SJSA1 (cell line): ENCODE data around the gene OR51B4. TPM values are rescaled to one million over a fixed set of nuclear protein-coding genes. Genes with fewer than 3 reads are reported as not detected.

Experiments used
- DNase-seq, 2 experiments: peaks; one replicate each; pipeline ENCODE4 v3.0.0-alpha.2; 2015 to 2020; ENCODE audit warnings: low spot score in 2 of 2, low read depth in 1 of 2
- H3K27ac ChIP-seq: fragments of 250-450 bp; sonication (Bioruptor Pico); 2 replicates; pipeline ENCODE4 v1.5.1; 2020; ENCODE audit warnings: mild to moderate bottlenecking, moderate library complexity
- H3K27me3 ChIP-seq: fragments of 250-450 bp; sonication (Bioruptor Pico); replicated peaks from 2 replicates; pipeline ENCODE4 v1.5.1; 2020; ENCODE audit warnings: mild to moderate bottlenecking, moderate library complexity
- H3K36me3 ChIP-seq: fragments of 250-450 bp; sonication (Bioruptor Pico); 2 replicates; pipeline ENCODE4 v1.5.1; 2020; ENCODE audit warnings: mild to moderate bottlenecking
- H3K4me1 ChIP-seq: fragments of 250-450 bp; sonication (Bioruptor Pico); replicated peaks from 2 replicates; pipeline ENCODE4 v1.6.1; 2021; ENCODE audit warnings: mild to moderate bottlenecking
- H3K4me3 ChIP-seq: fragments of 250-450 bp; sonication (Bioruptor Pico); 2 replicates; pipeline ENCODE4 v1.5.1; 2020; ENCODE audit warnings: mild to moderate bottlenecking
- H3K9me3 ChIP-seq: fragments of 250-450 bp; sonication (Bioruptor Pico); replicated peaks from 2 replicates; pipeline ENCODE4 v1.5.1; 2020; ENCODE audit warnings: mild to moderate bottlenecking
- total RNA-seq: library from RNA; depleted of rRNA; stranded (reverse); fragments of >200 nt; shearing (Covaris generic); gene quantifications from 2 replicates; pipeline ENCODE4 v1.2.3, GENCODE V29; 2014; rRNA removed

OR51B4 gene
- total RNA-seq, 1 experiment from 2014 or later: not detected

GRCh38 chr11:5252192-5252918, 49.4 kb downstream of the OR51B4 start:
- no peaks in the 10 kb centered on the region for H3K9me3 ChIP-seq
- H3K36me3 ChIP-seq: no peaks in the 10 kb centered on the region
- no peak overlapping the region for H3K27ac ChIP-seq
- no peak overlapping the region for H3K4me3 ChIP-seq
- H3K27me3 ChIP-seq: peaks cover 18% of the 10 kb centered on the region
- H3K4me1 ChIP-seq: no peaks in the 10 kb centered on the region
- DNase-seq: no peak

- Histone ChIP-seq H3K36me3 (no peaks in the 10 kb centered on the region), H3K27ac (no peak overlapping the region), H3K4me3 (no peak overlapping the region), H3K4me1 (no peaks in the 10 kb centered on the region), H3K9me3 (no peaks in the 10 kb centered on the region), H3K27me3 (peaks cover 20% of the 10 kb centered on the region)
- no peak for DNase-seq
Observed at GRCh38 chr11:5251746-5252145, 50.0 kb downstream of the OR51B4 start.

Other genes with a start within 250 kb of the OR51B4 start
- not detected in 2 replicates for gene OR52E2, start 242.3 kb downstream of the OR51B4 start, total RNA-seq
- not detected in 2 replicates for gene OR52E1, start 232.4 kb downstream of the OR51B4 start, total RNA-seq
- not detected in 2 replicates for gene OR52A5, start 163.6 kb downstream of the OR51B4 start, total RNA-seq
- gene OR52A1, start 147.2 kb downstream of the OR51B4 start, total RNA-seq: under 0.01 TPM in 1 of 2 replicates, not detected in the other
- not detected in 2 replicates for gene OR51V1, start 101.3 kb downstream of the OR51B4 start, total RNA-seq
- not detected in 2 replicates for gene HBB, start 74.9 kb downstream of the OR51B4 start, total RNA-seq
- not detected in 2 replicates for gene HBD, start 67.5 kb downstream of the OR51B4 start, total RNA-seq
- not detected in 2 replicates for gene HBG1, start 52.1 kb downstream of the OR51B4 start, total RNA-seq
- gene HBG2, start 47.2 kb downstream of the OR51B4 start, total RNA-seq: not detected in 2 replicates
- gene HBE1, start 32.0 kb downstream of the OR51B4 start, total RNA-seq: not detected in 2 replicates
- not detected in 2 replicates for gene OR51B2, start 22.4 kb upstream of the OR51B4 start, total RNA-seq
- 0.39 TPM in 1 of 2 replicates, not detected in the other for gene OR51B5, start 41.6 kb upstream of the OR51B4 start, total RNA-seq
- gene OR51B6, start 49.6 kb upstream of the OR51B4 start, total RNA-seq: not detected in 2 replicates
- gene OR51M1, start 81.9 kb upstream of the OR51B4 start, total RNA-seq: not detected in 2 replicates
- not detected in 2 replicates for gene OR51Q1, start 120.2 kb upstream of the OR51B4 start, total RNA-seq
- not detected in 2 replicates for gene OR51I1, start 139.6 kb upstream of the OR51B4 start, total RNA-seq
- gene OR51I2, start 147.4 kb upstream of the OR51B4 start, total RNA-seq: not detected in 2 replicates
- not detected in 2 replicates for gene OR52D1, start 186.7 kb upstream of the OR51B4 start, total RNA-seq
- not detected in 2 replicates for gene UBQLN3, start 208.0 kb upstream of the OR51B4 start, total RNA-seq
- gene UBQLNL, start 214.8 kb upstream of the OR51B4 start, total RNA-seq: 0.05 TPM in 1 of 2 replicates, not detected in the other
- gene OR52H1, start 246.6 kb upstream of the OR51B4 start, total RNA-seq: not detected in 2 replicates